GM12874 (cell line): ENCODE measurements around the gene KIF24.

ENCODE experiments used
- CTCF ChIP-seq: IDR thresholded peaks from 2 replicates; pipeline ENCODE4 v1.5.1; 2011; ENCODE audit warnings: low read depth, mild to moderate bottlenecking, control low read depth, low read length, moderate library complexity; ENCODE audit not compliant: insufficient read depth

KIF24 gene

GRCh38 chr9:34369636-34370035 is 40.6 kb upstream of the KIF24 start:
- no peak for TF ChIP-seq CTCF

- TF ChIP-seq CTCF = no peak
These were observed 37.3 kb upstream of the KIF24 start for GRCh38 chr9:34366365-34366764.

GRCh38 chr9:34365282-34365681 is 36.2 kb upstream of the KIF24 start:
- TF ChIP-seq CTCF = no peak

- no peak for TF ChIP-seq CTCF
These were observed 34.7 kb upstream of the KIF24 start for GRCh38 chr9:34363619-34364351.

GRCh38 chr9:34362614-34363214 is 33.6 kb upstream of the KIF24 start:
- no peak for TF ChIP-seq CTCF

- TF ChIP-seq CTCF = no peak
These were observed 20.3 kb upstream of the KIF24 start for GRCh38 chr9:34349324-34349723.

- no peak for TF ChIP-seq CTCF
These were observed 18.7 kb upstream of the KIF24 start for GRCh38 chr9:34347800-34348158.
